Tongue (tissue), 3 donors: ENCODE measurements around the gene TRIM51. TPM values are rescaled to one million over a fixed set of nuclear protein-coding genes. Genes with fewer than 3 reads are reported as not detected.
"Not testable (repeated sequence)": the region's sequence is repeated elsewhere in the genome, so short reads cannot be mapped to it uniquely, and the experiment has no call there.

Experiments used
- DNase-seq: peaks from one replicate; pipeline ENCODE4 v3.0.0-alpha.2; 2015
- small RNA-seq: library from RNA; depleted of rRNA; stranded (forward); fragments of <200 nt; gene quantifications from one replicate; pipeline ENCODE3, GENCODE V24; 2014; ENCODE audit warnings: low replicate concordance
- total RNA-seq: library from RNA; depleted of rRNA; stranded (reverse); fragments of >200 nt; gene quantifications from one replicate; pipeline ENCODE4 v1.2.3, GENCODE V29; 2014

The TRIM51 gene, protein sequence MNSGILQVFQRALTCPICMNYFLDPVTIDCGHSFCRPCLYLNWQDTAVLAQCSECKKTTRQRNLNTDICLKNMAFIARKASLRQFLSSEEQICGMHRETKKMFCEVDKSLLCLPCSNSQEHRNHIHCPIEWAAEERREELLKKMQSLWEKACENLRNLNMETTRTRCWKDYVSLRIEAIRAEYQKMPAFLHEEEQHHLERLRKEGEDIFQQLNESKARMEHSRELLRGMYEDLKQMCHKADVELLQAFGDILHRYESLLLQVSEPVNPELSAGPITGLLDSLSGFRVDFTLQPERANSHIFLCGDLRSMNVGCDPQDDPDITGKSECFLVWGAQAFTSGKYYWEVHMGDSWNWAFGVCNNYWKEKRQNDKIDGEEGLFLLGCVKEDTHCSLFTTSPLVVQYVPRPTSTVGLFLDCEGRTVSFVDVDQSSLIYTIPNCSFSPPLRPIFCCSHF
- total RNA-seq: not detected

GRCh38 chr11:55882997-55883396 lies at the start of gene TRIM51:
Gene TRIM51, plus strand, starts transcription at chr11:55883297. Its CDS starts 2,132 bp downstream, at chr11:55885429.
- not testable (repeated sequence) for DNase-seq

DNA sequence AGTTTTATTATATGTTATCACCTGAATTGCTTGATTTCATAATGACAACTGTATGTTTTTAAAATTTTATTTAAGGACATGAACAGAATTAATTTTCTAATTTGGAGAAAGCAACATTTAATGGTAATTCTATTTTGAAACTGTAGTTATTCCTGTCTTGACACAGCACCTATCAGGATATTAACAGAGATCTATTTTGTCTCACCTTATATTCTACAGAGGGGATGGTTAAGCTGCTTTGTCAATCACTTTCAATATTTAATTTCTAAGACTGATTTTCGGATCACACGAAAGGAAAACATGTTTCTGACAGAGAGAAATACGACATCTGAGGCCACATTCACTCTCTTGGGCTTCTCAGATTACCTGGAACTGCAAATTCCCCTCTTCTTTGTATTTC lies 44.6 kb upstream of the TRIM51 start, which contains the start of gene OR5D16:
Gene OR5D16, plus strand, starts transcription at position 301 of the 400 bp plus-strand sequence. Its CDS starts 0 bp downstream, at position 301.
- DNase-seq: no peak

DNA sequence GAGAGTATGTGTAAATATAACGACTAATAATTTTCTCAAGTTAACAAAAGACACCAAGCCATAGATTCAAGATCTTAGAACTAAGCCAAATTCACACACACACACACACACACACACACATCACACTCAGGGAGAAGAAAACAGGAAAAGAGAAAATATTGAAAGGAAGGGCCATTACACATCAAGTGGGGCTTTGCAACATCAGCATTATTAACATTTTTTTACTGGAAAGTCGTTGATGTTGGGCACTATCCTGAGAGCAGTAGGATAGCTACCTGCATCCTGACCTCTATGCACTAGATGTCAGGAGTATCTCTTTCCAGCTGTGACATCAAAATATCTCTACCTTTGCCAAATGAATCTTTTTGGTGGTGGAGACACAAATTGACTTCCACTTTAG lies 35.6 kb upstream of the TRIM51 start:
- no peak for DNase-seq

- DNase-seq: no peak
These were observed 34.1 kb upstream of the TRIM51 start for GRCh38 chr11:55849037-55849436.

GRCh38 chr11:55852141-55852540 lies 31.0 kb upstream of the TRIM51 start:
- no peak for DNase-seq

DNA sequence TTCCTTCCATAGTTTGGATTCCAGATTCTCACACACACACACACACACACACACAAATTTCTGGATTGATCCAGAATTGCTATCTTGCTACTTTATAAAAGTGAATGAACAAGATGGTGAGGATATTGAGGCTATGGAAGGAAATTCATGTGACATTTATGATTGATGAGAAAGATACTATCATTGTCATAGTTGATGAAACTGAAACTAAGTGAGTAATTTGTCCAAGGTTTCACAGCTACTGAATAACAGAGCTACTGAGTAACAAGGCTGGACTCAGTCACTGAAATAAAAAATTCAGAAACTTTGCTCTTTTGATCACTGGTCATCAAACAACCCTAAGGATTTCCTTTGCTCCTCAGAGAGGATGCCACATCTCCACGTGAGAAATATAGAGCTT lies 28.4 kb upstream of the TRIM51 start:
- no peak for DNase-seq

DNA sequence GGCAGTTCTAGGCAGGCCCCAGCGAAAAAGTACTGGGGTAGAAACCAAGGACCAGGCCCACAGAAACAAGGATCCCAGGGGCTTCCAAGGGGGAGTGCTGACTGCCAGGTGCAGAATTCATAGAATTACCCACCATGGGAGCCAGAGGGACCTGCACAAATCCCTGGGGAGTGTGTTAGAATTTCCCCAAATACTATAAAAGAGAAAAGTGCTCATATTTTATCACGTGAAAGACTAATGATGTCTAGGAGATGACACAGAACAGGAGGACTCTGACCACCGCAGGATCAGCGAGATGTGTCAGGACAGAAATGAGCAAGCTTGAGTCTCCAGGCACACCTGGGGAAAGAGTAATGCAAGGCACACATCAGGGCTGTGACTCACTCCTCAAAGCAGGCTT lies 15.7 kb upstream of the TRIM51 start:
- DNase-seq: not testable (repeated sequence)

DNA sequence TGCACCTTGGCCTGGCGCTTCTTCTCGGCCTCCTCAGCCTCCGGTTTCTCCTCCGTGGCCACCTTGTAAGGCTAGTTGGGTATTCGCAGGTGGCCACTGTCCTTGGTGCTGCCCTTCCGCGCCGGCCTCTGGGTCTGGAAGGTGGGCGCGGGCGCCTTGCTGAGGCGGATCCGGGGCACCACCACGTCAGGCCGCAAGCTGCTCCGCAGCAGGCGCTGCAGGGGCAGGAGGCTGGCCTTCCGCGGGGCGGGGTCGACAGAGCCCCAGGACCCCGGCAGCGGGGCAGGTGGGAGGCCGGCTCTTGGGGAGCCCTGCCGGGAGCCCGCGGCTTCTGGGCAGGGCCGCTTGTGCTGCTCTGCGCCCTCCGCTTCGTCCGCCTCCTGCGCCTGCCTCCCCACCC lies 10.4 kb upstream of the TRIM51 start:
- not testable (repeated sequence) for DNase-seq

DNA sequence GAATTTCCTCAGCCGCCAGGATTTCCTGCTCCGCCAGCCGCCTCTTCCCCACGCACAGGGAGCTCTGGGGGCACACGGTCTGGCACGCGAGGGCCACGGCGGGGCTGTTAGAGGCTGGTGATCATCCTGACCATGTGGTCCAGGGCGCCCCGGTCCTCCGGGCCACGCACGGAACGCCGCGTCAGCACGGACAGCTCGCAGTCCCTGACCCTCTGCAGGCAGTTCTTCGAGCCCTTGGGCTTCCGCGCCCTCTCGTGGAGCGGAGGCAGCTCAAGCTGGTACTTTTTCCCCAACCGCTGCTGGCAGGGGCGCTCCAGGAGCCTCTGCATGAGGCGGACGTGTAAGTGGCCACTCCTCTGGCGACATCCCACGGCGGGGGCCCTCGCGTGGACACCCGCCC lies 10.0 kb upstream of the TRIM51 start:
- DNase-seq: not testable (repeated sequence)

- not testable (repeated sequence) for DNase-seq
These were observed 1.9 kb downstream of the TRIM51 start for GRCh38 chr11:55884995-55885394.

DNA sequence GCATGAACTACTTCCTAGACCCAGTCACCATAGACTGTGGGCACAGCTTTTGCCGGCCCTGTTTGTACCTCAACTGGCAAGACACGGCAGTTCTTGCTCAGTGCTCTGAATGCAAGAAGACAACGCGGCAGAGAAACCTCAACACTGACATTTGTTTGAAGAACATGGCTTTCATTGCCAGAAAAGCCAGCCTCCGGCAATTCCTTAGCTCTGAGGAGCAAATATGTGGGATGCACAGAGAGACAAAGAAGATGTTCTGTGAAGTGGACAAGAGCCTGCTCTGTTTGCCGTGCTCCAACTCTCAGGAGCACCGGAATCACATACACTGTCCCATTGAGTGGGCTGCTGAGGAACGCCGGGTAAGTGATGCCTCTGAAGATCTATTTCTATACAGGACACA lies 2.4 kb downstream of the TRIM51 start:
- not testable (repeated sequence) for DNase-seq

DNA sequence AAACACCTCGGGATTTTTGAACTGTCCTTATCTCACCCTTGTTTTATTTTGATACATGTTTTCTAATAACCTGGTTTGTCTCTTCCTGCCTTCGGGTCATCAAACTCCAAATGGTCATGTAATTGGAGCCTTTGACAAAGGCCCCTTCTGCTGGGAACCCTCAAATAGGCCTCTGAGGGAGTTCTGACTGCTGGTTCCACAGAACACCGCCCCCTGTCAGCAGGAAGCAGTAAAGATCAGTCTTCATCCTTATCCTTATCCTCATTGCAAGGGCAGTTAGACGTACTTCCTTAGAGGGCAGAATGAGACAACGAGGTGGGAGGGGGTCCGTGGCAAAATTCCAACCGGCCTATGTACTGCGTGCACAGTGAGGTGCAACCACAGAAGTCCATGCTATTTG lies 12.1 kb downstream of the TRIM51 start:
- no peak for DNase-seq

- DNase-seq: no peak
These were observed 19.2 kb downstream of the TRIM51 start for GRCh38 chr11:55902308-55902707.

DNA sequence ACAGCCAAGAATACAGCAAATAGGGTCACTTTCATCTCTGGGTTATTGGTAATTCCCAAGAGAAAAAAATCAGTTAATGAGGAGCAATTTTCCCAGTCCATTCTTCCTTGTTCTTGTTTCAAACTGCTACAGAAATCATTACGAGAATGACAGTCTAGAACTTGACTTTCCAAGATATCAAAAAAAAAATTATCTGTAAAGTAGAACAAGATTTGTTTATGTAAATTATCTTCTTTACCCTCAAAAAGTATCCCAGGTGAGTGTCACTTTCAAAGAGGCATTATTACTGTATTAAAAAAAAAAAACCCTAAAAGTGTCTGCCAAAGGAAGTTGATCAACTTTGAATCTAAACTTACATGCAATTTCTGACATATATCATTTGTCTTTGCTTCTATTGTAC lies 31.4 kb downstream of the TRIM51 start, which contains the start of gene OR5W2:
Gene OR5W2, minus strand, starts transcription at position 101 of the 400 bp plus-strand sequence. Its CDS starts 0 bp downstream, at position 101.
- DNase-seq: no peak

DNA sequence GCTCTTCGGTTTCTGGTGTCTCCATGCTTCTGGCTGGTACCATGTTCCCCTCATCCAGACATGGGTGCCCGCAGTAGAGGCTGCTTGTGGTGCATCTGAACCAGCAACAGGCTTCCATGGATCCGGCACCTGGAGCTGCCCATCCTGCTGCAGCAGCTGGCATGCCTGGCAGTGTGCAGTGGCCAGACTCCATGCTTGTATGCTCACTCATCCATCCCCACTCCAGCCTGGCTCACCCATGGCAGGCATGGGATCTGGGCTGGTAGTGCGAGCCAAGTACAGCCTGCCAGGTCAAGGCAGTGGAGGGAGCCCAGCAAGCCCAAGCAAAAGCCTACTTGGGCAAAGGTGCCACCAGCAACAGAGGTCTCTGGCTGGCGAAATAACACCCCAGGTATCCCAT lies 37.4 kb downstream of the TRIM51 start:
- DNase-seq: no peak

GRCh38 chr11:55936300-55936699 lies 53.2 kb downstream of the TRIM51 start, which contains the start of gene OR5I1:
Gene OR5I1, minus strand, starts transcription at chr11:55936400. Its CDS starts 0 bp downstream, at chr11:55936400.
- no peak for DNase-seq

Small RNA genes within 50 kb of the gene (small RNA-seq; reads per million reads assigned to genes)
- not detected for gene AC036111.3

Other genes starting within 250 kb of the TRIM51 start
- gene OR4P4, start 248.2 kb upstream of the TRIM51 start, total RNA-seq: not detected
- not detected for gene OR4S2, start 235.0 kb upstream of the TRIM51 start, total RNA-seq
- gene OR4C6, start 221.1 kb upstream of the TRIM51 start, total RNA-seq: not detected
- gene OR5D13, start 109.9 kb upstream of the TRIM51 start, total RNA-seq: not detected
- not detected for gene OR5D14, start 87.7 kb upstream of the TRIM51 start, total RNA-seq
- not detected for gene OR5L1, start 71.9 kb upstream of the TRIM51 start, total RNA-seq
- not detected for gene OR5D18, start 63.7 kb upstream of the TRIM51 start, total RNA-seq
- gene OR5L2, start 56.1 kb upstream of the TRIM51 start, total RNA-seq: not detected
- gene OR5D16, start 44.5 kb upstream of the TRIM51 start, total RNA-seq: not detected
- not detected for gene OR5W2, start 31.3 kb downstream of the TRIM51 start, total RNA-seq
- gene OR5I1, start 53.1 kb downstream of the TRIM51 start, total RNA-seq: not detected
- gene OR10AG1, start 86.6 kb downstream of the TRIM51 start, total RNA-seq: not detected
- not detected for gene OR5F1, start 111.3 kb downstream of the TRIM51 start, total RNA-seq
- not detected for gene OR5AS1, start 144.4 kb downstream of the TRIM51 start, total RNA-seq
- gene OR8I2, start 210.0 kb downstream of the TRIM51 start, total RNA-seq: not detected
- not detected for gene OR8H2, start 220.4 kb downstream of the TRIM51 start, total RNA-seq
- gene OR8H3, start 239.1 kb downstream of the TRIM51 start, total RNA-seq: not detected